Heart left ventricle (tissue), 16 donors: Measurements from ENCODE around the gene R3HDM2. TPM values are rescaled to one million over a fixed set of nuclear protein-coding genes. Genes with fewer than 3 reads are reported as not detected.
A peak's percentile ranks its signal among the peaks of the same experiment; 100 is the strongest.

Source experiments
- ATAC-seq, 4 donors: fragments of 200-7000 bp; cut with Tn5 transposase; one replicate each; pipeline ENCODE4 v1.9.1; 2020 to 2022; ENCODE audit warnings: moderate library complexity in 4 of 4, mild to moderate bottlenecking in 3 of 4, moderate number of reproducible peaks in 1 of 4
- DNase-seq, 5 donors: peaks; one replicate each; pipeline ENCODE4 v3.0.0-alpha.2; 2020
- H3K27ac ChIP-seq, 12 donors: fragments of 200-600 bp; sonication (generic) in 4 of 12; one replicate each; pipeline versions ENCODE4 v1.5.0 to v1.8.0; 2016 to 2022; ENCODE audit warnings: mild to moderate bottlenecking in 2 of 12
- H3K27me3 ChIP-seq, 9 donors: fragments of 200-600 bp; sonication (generic) in 2 of 9; one replicate each; pipeline versions ENCODE4 v1.5.1 to v1.8.0; 2016 to 2022; ENCODE audit warnings: mild to moderate bottlenecking in 3 of 9
- H3K36me3 ChIP-seq, 9 donors: fragments of 200-600 bp; sonication (generic) in 2 of 9; one replicate each; pipeline versions ENCODE4 v1.5.0 to v1.8.0; 2018 to 2022; ENCODE audit warnings: mild to moderate bottlenecking in 2 of 9
- H3K4me1 ChIP-seq, 12 donors: fragments of 200-600 bp; sonication (generic) in 4 of 12; one replicate each; pipeline versions ENCODE4 v1.5.0 to v1.8.0; 2016 to 2022; ENCODE audit warnings: mild to moderate bottlenecking in 3 of 12
- H3K4me3 ChIP-seq, 12 donors: fragments of 200-600 bp; sonication (generic) in 4 of 12; one replicate each; pipeline versions ENCODE4 v1.5.0 to v1.8.0; 2017 to 2022; ENCODE audit warnings: mild to moderate bottlenecking in 9 of 12, moderate library complexity in 4 of 12
- H3K9me3 ChIP-seq, 12 donors: fragments of 200-600 bp; sonication (generic) in 4 of 12; one replicate each; pipeline versions ENCODE4 v1.5.0 to v1.8.0; 2016 to 2022; ENCODE audit warnings: mild to moderate bottlenecking in 1 of 12
- CTCF ChIP-seq, 12 donors: fragments of 200-600 bp; sonication (generic) in 4 of 12; IDR thresholded peaks; one replicate each; pipeline versions ENCODE4 v1.5.0 to v1.8.0; 2018 to 2022; ENCODE audit warnings: antibody characterized with exemption in 12 of 12, mild to moderate bottlenecking in 5 of 12
- POLR2A ChIP-seq, 2 donors: fragments of 450-650 bp; IDR thresholded peaks; one replicate each; pipeline ENCODE4 v1.6.1; 2017; ENCODE audit warnings: antibody characterized with exemption in 2 of 2, mild to moderate bottlenecking in 2 of 2, moderate library complexity in 2 of 2
- WGBS, 4 donors: extraction: QIAGEN DNeasy Blood & Tissue Kit in 2 of 4; methylation state at CpG; one replicate each; pipeline versions ENCODE4 v1.1.5 to v1.1.7; 2013 to 2018; 5-methylcytosine and 5-hydroxymethylcytosine counted together
- intact Hi-C, 10 donors: fragments of 100-400 bp; cut with DNase I; formaldehyde crosslinking; loops; one replicate each; pipeline versions ENCODE4 v1.11.1 to v1.14.2; 2022
- polyA plus RNA-seq, 2 donors: library from polyadenylated mRNA; stranded (reverse); fragments of 200-250 nt; gene quantifications; one replicate each; pipeline ENCODE4 v1.2.3, GENCODE V29; 2013
- total RNA-seq, 9 donors: library from RNA; depleted of rRNA in 2 of 9; stranded (reverse); fragments of >200 nt in 2 of 9; fragmentation: NEBNext Ultra II Directional in 3 of 9; extraction: Animal tissue kit (Norgen Biotek cat#: 25700) in 3 of 9; gene quantifications; one replicate each; pipeline versions ENCODE4 v1.1.0 to v1.2.4, GENCODE V29; 2016 to 2023
- donor health status: ischemic (EF 13 %, LVEDD 7.1; RV severe dilation, severe dysfunction).
- donor health status: healthy with polysubstance abuse.
- donor health status: DM: no; HTN: yes; CAD: no.
- donor health status: DM: no; HTN: no; CAD: no.
- donor health status: ischemic (EF 25% LVEDD 6.9; RV normal size, moderate dysfunction).
- donor health status: ischemic (EF 25% LVEDD 5.7; RV mildly dilated, moderate dysfunction).
- donor health status: healthy.
- donor health status: DM: yes; HTN: yes; CAD: no.
- donor health status: ischemic (EF 35%, LVEDD 5.7; RV mildly dilated, moderate dysfunction).
- donor health status: nonischemic (EF 11% LVEDD 7.7; RV severe dilation, severe dysfunction).
- donor health status: DM: yes; HTN: yes; CAD: no.
- donor health status: PGD.
- donor health status: ischemic (EF 29% LVEDD 5.4; RV normal size, mild dysfunction).
- donor health status: nonischemic (EF 23%, LVEDD 6.1; RV moderate dilation, normal function).

R3HDM2 gene
- total and polyA plus RNA-seq, 11 donors = 12.7 to 102 (median 59.8) TPM

DNA sequence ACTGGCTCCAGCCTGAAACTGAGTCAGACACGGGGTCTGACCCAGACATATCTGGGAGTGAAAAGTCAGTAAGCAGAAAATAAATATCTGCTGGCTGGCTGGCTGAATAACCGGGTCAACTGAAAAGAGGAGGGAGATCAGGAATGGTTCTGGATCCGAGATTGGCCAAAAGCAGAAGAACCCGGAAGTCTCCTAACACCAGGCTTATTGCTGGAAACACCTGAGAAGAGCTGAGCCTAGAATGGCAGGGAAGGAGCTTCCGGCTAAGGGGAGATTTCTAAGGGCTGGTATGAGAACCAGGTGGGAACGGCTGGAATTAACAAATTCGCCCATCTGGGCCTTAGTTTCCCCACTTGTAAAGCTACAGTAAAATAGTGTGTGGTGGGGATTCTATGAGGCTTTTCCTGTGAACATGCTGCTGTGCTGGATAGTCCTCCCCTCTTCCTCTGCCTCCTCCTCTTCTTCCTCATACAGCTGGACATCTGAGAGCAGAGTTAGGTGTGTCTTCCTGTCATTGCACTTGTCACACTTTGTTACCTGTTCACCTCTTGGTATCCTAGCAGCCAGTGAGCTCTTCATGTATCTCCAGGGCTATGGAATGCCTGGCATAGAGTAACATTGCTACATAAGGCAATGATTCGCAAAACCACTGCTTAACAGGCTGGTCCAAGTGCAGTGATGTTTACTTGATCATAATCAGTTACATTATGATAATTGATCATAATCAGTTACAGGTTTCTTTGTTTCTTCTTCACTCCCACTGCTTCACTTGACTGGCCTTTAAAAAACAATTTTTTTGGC lies 203.3 kb downstream of the R3HDM2 start:
- H3K4me1 ChIP-seq = peaks cover 0 to 57% (median 20%) of the 10 kb centered on the region in 12 donors
- ATAC-seq = no peak

DNA sequence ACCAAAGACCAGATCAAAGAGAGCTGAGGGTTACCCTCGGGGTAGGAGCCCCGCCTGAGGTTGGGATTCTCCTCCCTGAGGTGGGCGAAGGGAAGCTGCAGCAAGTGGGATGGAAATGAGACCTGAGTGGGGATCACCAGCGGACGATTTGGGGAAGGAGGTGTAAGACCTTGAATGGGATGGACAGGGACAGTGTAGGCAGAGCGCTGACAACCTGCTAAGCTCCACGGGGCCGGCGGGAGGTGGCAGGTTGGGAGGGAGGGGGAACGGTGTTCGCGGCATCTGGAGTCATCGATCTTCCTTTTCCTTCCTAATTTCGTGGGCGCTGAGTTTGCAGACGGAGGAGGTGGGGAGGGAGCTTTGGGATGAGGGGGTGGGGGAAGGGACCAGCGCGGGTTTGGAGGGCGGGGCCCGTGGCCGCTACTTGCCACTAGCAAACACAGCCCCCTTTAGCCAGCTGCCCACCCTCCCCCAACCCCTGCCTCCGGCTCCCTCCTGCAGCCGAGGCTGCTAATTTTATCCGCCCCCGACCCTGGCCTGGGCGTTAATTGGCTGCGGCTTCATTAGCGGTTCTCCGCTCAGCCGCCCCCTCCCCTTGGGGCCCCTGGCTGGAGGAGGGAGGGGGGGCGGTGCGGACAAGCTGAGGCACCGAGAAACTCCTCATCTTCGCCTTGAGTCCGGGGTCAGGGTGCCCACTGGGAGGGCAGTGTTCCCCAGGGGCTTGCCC lies 204.1 kb downstream of the R3HDM2 start:
- Histone ChIP-seq H3K36me3 (peaks cover 0 to 10% (median 3%) of the 10 kb centered on the region in 9 donors), H3K27ac (no peak overlapping the region), H3K4me1 (peaks cover 0 to 57% (median 20%) of the 10 kb centered on the region in 12 donors), H3K9me3 (no peaks in the 10 kb centered on the region), H3K27me3 (peaks cover 27 to 59% (median 53%) of the 10 kb centered on the region in 9 donors), H3K4me3 (peak overlapping the region in 6 of 12 donors; percentile 13 to 32 (median 23))
- intact Hi-C loops = no loop called here
- DNase-seq (peak in 1 of 5 donors; percentile 51), ATAC-seq (no peak)
- no peak for TF ChIP-seq POLR2A (IDR thresholded peaks at IDR 0.05)
- no peak for TF ChIP-seq CTCF (IDR thresholded peaks at IDR 0.05)
- WGBS, 4 donors = 9 to 32% (median 15%) methylated on average over 14 to 35 of the region's 35 CpGs

More for the DNA sequence above, 203.3 kb downstream of the R3HDM2 start:
- TF ChIP-seq POLR2A (IDR thresholded peaks at IDR 0.05) = no peak
- TF ChIP-seq CTCF (IDR thresholded peaks at IDR 0.05) = no peak
- no peaks in the 10 kb centered on the region for H3K9me3 ChIP-seq
- H3K27ac ChIP-seq = no peak overlapping the region
- H3K4me3 ChIP-seq = peak overlapping the region in 4 of 12 donors; percentile 13 to 32 (median 22)
- peaks cover 0 to 18% (median 10%) of the 10 kb centered on the region in 9 donors for H3K36me3 ChIP-seq
- H3K27me3 ChIP-seq = peaks cover 26 to 51% (median 47%) of the 10 kb centered on the region in 9 donors
- no peak for DNase-seq
- WGBS, 4 donors = 49 to 64% (median 53%) methylated on average over 7 to 8 of the region's 8 CpGs
- intact Hi-C loops = no loop called here

- no peak for ATAC-seq
- Histone ChIP-seq H3K36me3 (peaks cover 0 to under 1% (median 0%) of the 10 kb centered on the region in 9 donors), H3K4me3 (no peak overlapping the region), H3K4me1 (peaks cover 0 to 48% (median 18%) of the 10 kb centered on the region in 12 donors), H3K27me3 (peaks cover 27 to 67% (median 61%) of the 10 kb centered on the region in 9 donors), H3K9me3 (no peaks in the 10 kb centered on the region), H3K27ac (no peak overlapping the region)
- peak in 1 of 5 donors; percentile 38 for DNase-seq
- no peak for TF ChIP-seq CTCF (IDR thresholded peaks at IDR 0.05)
- no peak for TF ChIP-seq POLR2A (IDR thresholded peaks at IDR 0.05)
- WGBS, 4 donors = 40 to 60% (median 46%) methylated on average over 15 to 18 of the region's 18 CpGs
- intact Hi-C loops = no loop called here
Measured at GRCh38 chr12:57225680-57226210, 205.1 kb downstream of the R3HDM2 start.
